NCI-H446 (cell line): ENCODE results near the gene ADAMTS17.

Experiments
- DNase-seq, 2 experiments: peaks; one replicate each; lab custom pipeline; 2025; lab: John Stamatoyannopoulos, UW

The ADAMTS17 gene

GRCh38 chr15:100252359-100252758, 89.4 kb downstream of the ADAMTS17 start:
- no peak for DNase-seq

- no peak for DNase-seq
Observed at GRCh38 chr15:100250176-100250800, 91.5 kb downstream of the ADAMTS17 start.

GRCh38 chr15:100249096-100249815, 92.5 kb downstream of the ADAMTS17 start:
- no peak for DNase-seq

- DNase-seq = no peak
Observed at GRCh38 chr15:100248236-100248635, 93.5 kb downstream of the ADAMTS17 start.

GRCh38 chr15:100247228-100248225, 94.2 kb downstream of the ADAMTS17 start:
- no peak for DNase-seq

GRCh38 chr15:100245855-100246254, 95.9 kb downstream of the ADAMTS17 start:
- DNase-seq = no peak

- no peak for DNase-seq
Observed at GRCh38 chr15:100245487-100245820, 96.3 kb downstream of the ADAMTS17 start.

- no peak for DNase-seq
Observed at GRCh38 chr15:100244796-100245486, 96.8 kb downstream of the ADAMTS17 start.

GRCh38 chr15:100242989-100243388, 98.8 kb downstream of the ADAMTS17 start:
- DNase-seq = no peak

GRCh38 chr15:100241572-100242482, 99.9 kb downstream of the ADAMTS17 start:
- DNase-seq = no peak

- no peak for DNase-seq
Observed at GRCh38 chr15:100236981-100237720, 104.6 kb downstream of the ADAMTS17 start.

GRCh38 chr15:100235030-100235617, 106.7 kb downstream of the ADAMTS17 start:
- no peak for DNase-seq

- DNase-seq = no peak
Observed at GRCh38 chr15:100234158-100235029, 107.4 kb downstream of the ADAMTS17 start.

- no peak for DNase-seq
Observed at GRCh38 chr15:100230784-100231183, 111.0 kb downstream of the ADAMTS17 start.

- no peak for DNase-seq
Observed at GRCh38 chr15:100229181-100230163, 112.3 kb downstream of the ADAMTS17 start.

- no peak for DNase-seq
Observed at GRCh38 chr15:100227781-100228180, 114.0 kb downstream of the ADAMTS17 start.

GRCh38 chr15:100226107-100226506, 115.7 kb downstream of the ADAMTS17 start:
- DNase-seq = no peak
